PC-3 (cell line): ENCODE measurements around the gene JRKL.
A peak's percentile ranks its signal among the peaks of the same experiment; 100 is the strongest.

ENCODE experiments used
- CTCF ChIP-seq: fragments of 300-600 bp; sonication (generic); conservative IDR thresholded peaks from 2 replicates; pipeline ENCODE4 v1.5.1; 2017; ENCODE audit warnings: antibody characterized with exemption, low read depth, mild to moderate bottlenecking, low read length
- EZH2 ChIP-seq: fragments of 300-600 bp; sonication (generic); IDR thresholded peaks from one replicate; pipeline ENCODE4 v1.6.1; 2017; ENCODE audit warnings: antibody characterized with exemption, mild to moderate bottlenecking, low read length; ENCODE audit not compliant: unreplicated experiment
- EZH2phosphoT487 ChIP-seq: fragments of 300-600 bp; sonication (generic); IDR thresholded peaks from 2 replicates; pipeline ENCODE4 v1.6.1; 2018; ENCODE audit warnings: mild to moderate bottlenecking, antibody characterized with exemption, low read length, borderline replicate concordance

GRCh38 chr11:96342014-96342960, 47.5 kb upstream of the JRKL start:
- TF ChIP-seq CTCF, result 0 out of 2 replicates have a peak, but pooled peaks have one; percentile 8
- TF ChIP-seq EZH2, result no peak
- TF ChIP-seq EZH2phosphoT487, result no peak
